Raji (cell line): ENCODE measurements around the gene PBRM1.

Experiments used
- POLR2A ChIP-seq: IDR thresholded peaks from 2 replicates; pipeline ENCODE4 v1.6.1; 2011; ENCODE audit warnings: low read depth, low read length, control low read depth; ENCODE audit not compliant: insufficient read depth

PBRM1 gene

GRCh38 chr3:52685285-52685708 is 416 bp downstream of the PBRM1 start:
- no peak for TF ChIP-seq POLR2A

DNA sequence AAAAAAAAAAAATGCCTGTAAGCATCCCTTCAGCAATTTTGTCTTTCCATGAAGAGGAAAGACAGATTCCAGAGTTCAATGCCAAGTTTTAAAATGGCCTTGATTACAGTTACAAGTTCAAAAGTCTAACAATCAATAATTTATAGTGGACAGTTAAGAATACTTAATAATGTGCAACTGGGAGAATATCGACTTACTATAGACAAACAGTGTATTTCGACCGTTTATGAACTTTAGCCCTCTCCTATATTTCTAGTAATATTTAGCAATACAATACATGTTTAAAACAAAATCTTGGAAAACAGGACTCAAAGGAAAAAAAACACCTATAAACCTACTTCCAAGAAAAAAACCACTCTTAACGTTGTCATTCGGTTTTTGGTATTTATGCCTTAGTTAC is 1.5 kb downstream of the PBRM1 start:
- no peak for TF ChIP-seq POLR2A

DNA sequence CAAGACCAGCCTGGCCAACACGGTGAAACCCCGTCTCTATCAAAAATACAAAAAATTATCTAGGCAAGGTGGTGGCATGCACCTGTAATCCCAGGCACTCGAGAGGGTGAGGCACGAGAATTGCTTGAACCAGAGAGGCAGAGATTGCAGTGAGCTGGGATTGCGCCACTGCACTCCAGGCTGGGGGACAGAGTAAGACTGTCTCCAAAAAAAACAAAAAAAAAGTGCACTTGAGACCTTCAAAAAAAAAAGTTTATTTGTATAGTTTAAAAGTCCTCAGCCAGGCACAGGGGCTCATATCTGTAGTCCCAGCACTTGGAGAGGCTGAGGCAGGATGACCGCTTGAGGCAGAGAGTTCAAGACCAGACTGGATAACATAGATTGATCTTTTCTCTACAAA is 2.1 kb downstream of the PBRM1 start:
- no peak for TF ChIP-seq POLR2A

DNA sequence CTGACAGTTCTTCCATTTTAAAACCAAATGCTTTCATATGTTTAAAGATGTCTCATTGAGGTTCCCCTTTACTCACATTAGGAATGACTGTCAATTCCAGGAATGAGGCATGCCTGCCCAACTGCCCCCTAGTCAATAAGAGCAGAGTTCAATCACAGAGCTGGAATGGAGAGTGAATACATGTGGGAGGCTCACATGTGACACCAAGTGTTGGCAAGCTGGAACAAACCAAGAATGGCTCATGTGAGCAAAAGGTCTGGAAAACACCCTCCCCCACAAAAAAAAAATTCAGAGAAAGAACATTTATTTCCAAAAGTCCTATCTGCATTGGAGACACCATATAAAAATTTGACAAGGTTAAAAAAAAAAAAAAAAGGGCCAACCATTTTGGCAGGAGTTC is 3.7 kb downstream of the PBRM1 start:
- no peak for TF ChIP-seq POLR2A

DNA sequence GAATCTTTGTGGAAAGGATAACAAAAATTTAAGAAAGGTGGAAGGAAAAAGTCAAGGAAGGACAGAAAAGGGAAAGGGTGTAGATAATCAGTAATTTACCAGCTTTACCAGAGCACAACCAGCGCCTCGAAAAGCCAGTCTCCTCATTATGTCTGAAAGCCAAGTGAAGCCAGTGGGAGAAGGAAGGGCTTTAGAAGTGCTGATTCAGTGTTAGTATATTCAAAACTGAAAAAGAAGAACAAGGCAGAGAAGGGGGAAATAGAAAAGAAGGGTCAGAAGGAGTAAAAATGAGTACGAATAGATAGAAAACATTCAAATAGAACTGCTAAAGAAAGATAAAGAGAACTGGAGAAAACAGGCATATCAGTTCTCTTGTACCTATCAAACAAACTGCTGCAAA is 4.1 kb downstream of the PBRM1 start:
- no peak for TF ChIP-seq POLR2A

DNA sequence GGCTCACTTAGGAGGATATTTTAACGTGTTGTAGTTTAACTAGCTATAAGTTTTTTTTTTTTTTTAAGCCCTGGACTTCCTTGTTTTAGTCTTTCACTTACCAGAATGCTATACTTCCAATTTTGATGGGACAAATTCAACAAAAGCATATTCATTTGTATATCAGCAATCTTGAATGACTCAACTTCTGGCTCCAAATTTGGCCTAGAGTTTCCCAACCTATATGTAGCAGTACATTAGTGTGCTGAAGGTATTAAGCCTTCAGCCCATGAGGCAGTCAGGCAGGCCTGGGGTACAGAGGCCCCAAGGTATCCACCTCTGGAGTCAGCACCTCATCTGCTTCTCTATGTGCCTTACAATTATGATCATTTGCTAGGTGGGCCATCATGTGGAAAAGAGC is 5.9 kb downstream of the PBRM1 start:
- no peak for TF ChIP-seq POLR2A

GRCh38 chr3:52679199-52679538 is 6.5 kb downstream of the PBRM1 start:
- TF ChIP-seq POLR2A = no peak

DNA sequence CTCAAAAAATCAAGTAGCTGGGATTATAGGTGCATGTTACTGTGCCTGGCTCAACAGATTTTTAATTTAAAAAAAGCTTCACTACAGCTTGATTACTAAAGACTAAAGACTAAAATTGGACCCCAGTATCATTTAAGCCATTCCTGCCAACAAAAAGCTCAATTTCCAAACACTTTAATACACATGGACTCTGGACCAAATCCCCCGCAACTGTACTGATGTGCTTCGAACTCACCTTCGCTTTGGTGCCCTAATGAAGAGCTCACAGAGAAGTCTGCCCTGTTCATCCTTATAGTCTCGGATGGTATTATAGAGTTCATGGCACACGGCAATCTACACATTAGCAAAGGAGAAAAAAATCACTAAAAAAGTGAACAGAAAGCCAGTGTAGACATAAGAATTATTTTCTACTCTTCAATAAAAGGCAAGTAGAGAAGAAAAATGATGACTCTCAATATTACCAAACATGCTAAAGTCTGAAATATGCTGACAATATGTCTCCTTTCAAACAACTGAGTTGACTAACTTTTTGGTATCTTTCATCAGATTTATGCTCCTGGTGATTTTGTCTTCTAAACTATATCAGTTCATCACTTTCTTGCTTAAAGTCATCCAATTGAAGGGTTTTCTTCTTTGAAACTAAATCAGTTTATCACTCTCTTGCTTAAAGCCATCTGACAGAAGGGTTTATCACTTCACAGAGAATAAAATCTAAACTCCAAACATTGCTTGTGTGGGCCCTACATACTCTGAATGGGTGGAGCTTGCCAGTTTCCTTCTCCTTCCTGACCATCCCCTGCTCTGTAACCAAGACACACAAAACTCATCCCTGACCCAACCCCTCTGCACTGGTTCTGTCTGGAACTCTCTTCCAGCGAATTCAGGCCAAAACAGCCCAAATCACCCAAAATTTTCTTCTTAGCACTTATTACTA is 7.2 kb downstream of the PBRM1 start:
- TF ChIP-seq POLR2A = no peak

- no peak for TF ChIP-seq POLR2A
Observed at GRCh38 chr3:52671676-52672075, 14.0 kb downstream of the PBRM1 start.

- TF ChIP-seq POLR2A = no peak
Observed at GRCh38 chr3:52670621-52671521, 14.8 kb downstream of the PBRM1 start.

DNA sequence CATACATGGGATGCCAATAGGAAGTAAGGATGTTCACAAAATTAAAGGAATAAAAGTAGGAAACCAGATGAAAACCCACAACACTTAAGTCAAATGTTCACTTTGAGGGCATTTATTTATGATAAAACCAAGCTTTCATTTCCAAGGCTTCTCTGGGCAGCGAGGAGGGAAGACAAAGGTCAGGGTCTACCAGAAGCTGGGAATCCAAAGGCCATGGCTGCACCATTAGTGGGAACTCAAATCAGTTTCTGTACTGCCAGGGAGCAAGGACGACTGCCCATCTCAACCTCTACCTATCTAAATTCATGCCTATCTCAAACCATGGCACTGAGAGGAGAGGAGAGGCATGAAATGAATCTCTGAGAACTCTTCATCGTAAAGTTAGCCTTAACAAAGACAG is 22.6 kb downstream of the PBRM1 start:
- no peak for TF ChIP-seq POLR2A

GRCh38 chr3:52660046-52660445 is 25.7 kb downstream of the PBRM1 start:
- TF ChIP-seq POLR2A = no peak

- TF ChIP-seq POLR2A = no peak
Observed at GRCh38 chr3:52655895-52656294, 29.8 kb downstream of the PBRM1 start.

- TF ChIP-seq POLR2A = no peak
Observed at GRCh38 chr3:52651592-52651991, 34.1 kb downstream of the PBRM1 start.

DNA sequence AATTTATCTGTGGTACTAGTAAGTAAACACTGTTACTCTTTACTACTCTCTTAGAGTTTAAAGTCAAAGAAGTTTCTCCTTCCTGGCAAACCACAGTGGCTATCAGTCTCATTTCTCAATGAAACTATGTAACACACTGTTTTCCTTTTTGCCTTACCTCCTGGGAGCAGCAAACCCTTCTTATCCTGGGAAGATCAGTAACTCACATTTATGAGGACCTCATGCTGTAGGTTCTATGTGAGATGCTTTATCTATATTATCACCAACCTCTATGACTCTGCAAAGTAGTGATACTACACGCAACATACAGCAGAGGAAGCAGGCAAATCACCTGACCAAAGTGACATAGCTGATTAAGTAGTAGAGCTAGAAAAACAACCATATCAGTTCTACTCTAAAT is 35.3 kb downstream of the PBRM1 start:
- no peak for TF ChIP-seq POLR2A
